HG03457 (cell line): ENCODE results near the gene SIX1.

Experiments
- ATAC-seq: cut with Tn5 transposase; IDR thresholded peaks from one replicate; pipeline ENCODE4 v1.9.1; 2021; ENCODE audit warnings: moderate number of reproducible peaks; ENCODE audit not compliant: unreplicated experiment

Gene SIX1

DNA sequence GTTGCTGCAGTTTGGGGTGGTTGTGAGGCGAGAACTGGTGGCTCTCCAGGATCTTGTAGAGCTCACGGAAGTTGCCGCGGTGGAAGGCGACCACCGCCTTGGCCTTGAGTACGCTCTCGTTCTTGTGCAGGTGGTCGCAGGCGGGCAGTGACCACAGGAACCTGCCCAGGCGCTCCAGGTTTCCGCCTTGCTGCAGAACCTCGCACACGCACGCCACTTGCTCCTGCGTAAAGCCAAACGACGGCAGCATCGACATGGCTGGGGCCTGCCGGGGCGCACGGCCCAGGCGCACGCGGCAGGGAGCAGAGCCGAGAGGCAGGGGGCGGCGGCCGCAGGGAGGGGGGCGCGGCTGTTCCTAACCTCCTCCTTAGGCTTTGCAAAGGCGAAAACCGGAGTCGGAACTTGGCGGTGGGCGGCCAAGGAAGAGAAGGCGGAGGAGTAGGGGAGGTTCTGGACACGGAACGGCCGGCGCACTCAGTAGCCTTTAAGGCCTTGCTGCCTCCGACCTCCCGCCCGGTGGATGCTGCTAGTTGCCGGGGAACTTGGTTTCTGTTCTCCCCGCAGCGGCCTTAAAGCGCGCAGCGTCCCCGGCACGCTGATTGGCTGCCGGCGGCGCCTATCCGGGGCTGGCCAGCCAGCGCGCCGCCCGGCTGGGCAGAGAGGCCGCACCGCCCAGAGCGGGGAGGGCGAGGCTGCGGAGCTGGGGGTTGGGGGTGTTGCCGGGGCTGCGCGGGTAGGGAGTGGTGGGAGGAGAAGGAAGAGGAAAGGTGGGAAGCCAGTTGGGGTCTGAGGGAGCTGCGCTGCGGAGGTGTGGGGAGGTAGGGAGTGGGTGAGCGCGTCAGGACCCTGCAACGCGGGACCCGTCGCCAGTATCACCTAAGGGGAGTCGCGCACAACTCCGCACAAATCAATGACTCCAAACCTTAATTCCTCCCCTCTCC lies at the start of gene SIX1:
TSS of gene SIX1 (minus strand) at position 544 of the 941 bp plus-strand sequence. CDS start at position 256, 288 bp downstream.
- no peak for ATAC-seq

DNA sequence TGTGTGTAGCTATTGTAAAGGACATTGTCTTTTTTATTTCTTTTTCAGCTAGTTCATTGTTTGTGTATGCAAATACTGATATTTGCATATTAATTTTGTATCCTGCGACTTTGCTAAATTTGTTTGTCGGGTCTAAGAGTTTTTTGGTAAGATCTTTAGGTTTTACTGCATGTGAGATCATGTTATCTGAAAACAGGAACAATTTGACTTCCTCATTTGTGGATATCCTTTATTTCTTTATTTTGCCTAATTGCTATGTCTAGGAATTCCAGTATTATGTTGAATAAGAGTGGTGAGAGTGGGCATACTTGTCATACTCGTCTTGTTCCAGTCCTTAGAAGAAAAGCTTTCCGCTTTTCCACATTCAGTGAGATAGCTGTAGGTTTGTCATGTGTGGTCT lies 46.0 kb upstream of the SIX1 start:
- no peak for ATAC-seq

DNA sequence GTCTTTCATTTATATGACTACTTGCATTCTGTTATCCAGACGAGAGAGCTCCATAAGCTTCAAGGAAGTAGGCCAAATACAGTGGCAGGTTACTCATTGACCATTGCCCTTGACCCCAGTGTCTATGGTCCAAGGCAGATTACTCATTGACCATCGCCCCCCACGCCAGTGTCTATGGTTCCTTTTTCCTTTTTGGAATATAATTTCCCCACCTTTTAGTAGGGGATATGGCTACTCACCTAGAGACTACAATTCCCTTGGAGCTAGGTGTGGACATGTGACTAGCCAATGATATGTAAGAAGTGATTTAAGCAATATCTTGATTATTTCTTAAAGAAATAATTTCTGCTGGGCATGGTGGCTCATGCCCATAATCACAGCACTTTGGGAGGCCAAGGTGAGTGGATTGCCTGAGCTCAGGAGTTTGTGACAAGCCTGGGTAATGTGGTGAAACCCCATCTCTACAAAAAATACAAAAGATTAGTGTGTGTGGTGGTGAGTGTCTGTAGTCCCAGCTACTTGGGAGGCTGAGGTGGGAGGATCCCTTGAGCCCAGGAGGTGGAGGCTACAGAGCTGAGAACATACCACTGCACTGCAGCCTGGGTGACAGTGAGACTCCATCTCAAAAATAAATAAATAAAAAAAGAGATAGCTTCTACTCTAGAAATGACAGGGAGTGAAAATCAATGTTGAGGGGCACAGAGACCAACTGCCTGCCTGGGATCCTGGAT lies 42.3 kb upstream of the SIX1 start:
- ATAC-seq = no peak

DNA sequence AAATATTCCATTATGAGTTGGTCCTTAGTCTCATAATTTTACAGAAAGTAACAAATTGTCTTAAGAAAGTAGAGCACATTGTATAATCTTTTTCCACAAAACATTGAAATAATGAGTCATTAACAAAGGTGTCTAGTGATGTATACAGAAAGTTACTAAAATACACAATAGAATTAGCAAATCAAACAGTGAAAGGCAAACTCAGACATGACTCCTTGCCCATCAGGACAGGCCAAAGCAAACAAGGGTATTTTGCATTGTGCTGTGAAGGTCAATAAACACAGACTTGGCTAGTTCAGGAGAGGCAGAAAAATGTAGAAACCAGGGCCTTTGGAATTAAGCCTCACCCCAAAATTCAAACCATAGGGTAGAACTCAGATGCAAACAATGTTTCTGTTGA lies 37.6 kb upstream of the SIX1 start:
- ATAC-seq = no peak

DNA sequence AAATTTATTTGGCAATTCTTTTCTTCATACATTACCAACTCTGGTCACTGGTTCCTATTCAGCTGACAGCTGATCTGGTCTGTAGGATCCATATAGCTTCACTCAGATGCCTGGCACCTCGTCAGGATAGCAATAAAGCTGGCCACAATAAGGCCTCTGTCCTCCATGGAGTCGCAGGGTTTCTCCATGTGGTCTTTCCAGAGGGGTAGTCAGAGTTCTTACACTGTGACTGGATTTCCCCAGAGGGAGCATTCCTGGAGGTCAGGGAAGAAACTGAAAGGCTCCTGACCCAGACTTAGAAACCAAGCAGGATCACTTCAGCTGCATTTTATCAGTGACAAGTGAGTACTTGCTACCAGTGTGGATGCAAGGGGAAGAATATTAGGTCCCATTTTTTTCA lies 34.9 kb upstream of the SIX1 start:
- ATAC-seq = no peak

DNA sequence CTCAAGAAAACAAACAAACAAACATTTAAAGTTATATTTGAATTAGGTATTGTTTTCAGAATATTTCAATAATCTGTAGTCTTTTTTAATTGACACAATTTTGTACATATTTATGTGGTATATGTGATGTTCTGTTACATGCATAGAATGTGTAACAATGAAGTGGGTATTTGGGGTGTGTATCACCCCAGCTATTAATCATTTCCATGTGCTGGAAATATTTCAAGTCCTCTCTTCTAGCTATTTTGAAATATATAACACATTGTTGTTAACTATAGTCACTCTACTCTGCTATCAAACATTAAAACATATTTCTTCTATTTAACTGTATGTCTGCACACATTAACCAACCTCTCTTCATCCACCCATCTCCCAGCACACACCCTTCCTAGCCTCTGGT lies 32.0 kb upstream of the SIX1 start:
- no peak for ATAC-seq

DNA sequence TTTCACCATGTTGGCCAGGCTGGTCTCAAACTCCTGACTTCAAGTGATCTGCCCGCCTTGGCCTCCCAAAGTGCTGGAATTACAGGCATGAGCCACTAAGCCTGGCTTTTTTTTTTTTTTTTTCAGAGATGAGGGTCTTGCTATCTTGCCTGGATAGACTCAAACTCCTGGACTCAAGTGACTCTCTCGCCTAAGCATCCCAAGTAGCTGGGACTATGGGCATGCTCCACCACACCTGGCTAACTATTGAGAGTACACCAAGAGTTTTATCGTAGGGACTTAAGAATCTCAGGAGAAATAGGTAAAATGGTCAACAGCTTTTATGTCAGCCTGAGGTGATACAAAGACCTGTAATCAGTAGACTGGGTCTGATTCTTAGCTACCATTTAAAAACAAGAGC lies 31.2 kb upstream of the SIX1 start:
- ATAC-seq = no peak

DNA sequence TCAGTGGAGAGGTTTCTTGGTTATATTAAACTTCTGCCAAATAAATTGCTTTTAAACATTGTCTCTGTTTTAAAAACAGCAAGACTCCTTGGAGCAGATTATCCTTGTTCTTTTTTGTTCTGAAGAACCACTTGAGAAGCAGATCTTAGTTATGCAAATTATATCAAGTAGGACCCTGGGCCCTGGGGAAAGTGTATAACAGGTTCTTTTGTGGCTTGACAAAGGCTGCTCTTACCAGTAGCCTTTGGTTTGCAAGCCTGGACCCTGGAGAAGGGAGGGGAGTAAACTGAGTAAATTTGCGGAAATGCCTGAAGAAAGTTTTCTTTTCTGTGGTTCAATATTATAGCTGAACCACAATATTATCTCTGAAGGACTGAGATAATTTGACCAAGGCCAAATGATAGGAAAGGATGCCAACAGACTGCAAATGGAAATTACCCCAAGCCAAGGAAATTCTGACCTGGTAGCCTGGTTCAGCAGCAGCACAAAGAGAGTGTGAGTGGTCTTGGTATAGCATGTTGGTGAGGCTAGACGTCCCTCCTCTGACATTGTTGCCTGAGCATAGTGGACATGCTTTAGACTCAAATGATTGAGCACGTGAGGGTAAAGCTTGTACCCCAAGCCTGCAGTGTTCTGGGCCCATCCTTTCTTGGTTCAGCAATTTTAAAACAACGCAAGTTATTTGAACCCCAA lies 30.4 kb upstream of the SIX1 start:
- ATAC-seq = no peak

DNA sequence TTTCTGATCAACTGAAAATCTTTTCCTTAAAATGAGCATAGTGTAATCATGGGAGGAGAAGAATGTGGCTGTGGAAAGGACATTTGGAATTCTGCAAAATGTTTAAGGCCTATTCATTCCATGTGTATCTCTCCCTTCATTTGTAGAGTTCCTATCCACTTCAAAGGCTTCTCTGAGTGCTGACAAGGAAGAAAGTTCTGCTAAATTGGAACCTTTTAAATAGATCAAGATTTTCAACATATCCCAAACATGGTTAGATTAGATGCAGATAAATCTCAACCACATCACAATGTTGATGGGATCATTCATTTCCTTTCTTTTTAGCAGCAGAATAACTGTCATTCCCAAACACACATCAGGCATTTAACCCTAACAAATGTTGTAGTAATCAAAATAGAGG lies 28.4 kb upstream of the SIX1 start:
- ATAC-seq = no peak

DNA sequence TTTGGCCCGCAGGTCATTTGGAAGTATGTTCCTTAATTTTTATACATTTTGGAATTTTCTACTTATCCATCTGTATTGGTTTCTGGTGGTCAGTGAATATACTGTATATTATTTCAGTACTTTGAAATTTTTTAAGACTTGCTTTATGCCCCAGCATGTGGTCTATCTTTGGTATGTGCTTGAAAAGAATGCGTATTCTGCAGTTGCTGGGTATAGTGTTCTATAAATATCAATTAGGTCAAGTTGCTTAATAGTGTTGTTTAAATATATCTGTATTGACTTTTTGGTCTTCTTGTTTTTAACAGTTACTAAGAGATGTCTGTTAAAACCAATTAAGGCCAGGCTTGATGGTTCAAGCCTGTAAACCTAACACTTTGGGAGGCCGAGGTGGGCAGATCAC lies 21.7 kb upstream of the SIX1 start:
- no peak for ATAC-seq

DNA sequence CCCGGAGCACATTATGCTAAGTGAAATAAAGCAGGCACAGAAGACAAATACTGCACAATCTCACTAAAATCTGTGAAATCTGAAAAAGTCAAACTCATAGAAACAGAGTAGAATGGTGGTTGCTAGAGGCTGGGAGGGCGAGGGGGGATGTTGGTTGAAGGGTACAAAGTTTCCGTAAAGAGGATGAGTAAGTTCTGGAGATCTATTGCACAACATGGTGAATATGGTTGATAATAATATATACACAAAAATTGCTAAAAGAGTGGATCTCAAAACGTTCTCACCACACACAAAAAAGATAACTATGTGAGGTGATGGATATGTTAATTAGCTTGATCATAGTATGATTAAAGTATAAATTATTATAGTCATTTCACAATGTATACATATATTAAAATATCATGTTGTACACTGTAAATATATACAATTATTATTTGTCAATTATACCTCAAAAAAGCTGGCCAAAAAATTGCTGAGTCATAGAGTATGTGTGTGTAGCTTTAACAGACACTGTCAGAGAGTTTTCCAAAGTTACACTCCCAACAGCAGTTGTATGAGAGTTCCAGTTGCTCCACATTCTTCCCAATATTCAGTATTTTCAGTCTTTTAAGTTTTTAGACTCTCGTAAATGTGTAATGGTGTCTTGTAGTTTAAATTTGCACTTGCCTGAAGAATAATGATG lies 19.3 kb upstream of the SIX1 start:
- no peak for ATAC-seq

DNA sequence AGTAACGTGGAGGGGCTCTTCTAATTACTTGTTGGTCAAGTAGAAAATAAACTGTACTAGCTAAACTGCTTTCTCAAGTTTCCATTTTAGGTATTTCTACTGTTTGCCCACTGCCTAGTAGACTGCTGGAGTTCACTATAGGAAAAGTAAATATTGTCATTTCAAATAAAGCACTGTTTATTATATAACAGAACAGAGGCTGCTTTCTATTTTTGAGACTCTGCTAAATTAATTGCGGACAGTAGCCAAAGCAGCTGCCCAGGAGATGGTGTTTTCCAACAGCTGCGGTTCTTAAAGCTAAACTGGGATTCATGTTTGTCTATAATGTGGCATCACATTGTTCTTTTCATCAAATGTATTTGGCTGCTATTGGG lies 15.9 kb upstream of the SIX1 start:
- ATAC-seq = no peak

DNA sequence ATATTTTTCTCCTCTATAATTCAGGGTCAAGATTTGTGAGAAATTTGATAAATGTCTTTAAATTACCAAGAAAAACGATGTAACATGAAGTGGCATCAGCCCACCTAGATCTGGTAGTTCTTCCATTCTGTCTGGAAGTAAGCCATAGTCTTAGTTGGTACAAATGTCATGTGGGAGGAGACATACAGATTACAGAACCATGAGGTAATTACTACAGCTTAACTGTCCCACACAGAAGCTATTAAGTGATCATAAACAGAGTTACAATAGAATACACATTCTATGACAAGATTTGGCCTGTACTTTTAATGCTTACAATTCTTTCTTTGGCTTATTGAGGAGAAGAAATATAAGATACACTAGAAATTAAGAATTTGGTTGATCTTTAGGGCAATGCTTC lies 13.7 kb upstream of the SIX1 start:
- no peak for ATAC-seq

DNA sequence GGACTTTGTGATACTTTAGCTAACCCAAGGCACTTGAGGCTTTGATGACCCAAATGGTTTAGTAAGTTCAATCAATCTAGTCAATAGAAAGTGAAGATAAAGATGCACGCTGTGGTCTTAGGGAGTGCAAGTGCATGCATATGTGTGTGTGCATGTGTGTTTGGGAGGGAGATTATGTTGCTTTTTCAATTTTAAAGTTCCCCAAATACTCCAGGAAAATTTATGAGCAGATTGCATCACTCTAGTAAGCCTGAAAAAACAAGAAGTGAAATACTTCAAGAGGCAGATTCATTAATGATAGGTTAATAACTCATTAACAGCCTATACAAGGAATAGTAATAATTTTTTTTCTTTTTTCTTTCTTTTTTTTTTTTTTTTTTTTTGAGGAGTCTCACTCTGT lies 12.4 kb upstream of the SIX1 start:
- ATAC-seq = no peak

DNA sequence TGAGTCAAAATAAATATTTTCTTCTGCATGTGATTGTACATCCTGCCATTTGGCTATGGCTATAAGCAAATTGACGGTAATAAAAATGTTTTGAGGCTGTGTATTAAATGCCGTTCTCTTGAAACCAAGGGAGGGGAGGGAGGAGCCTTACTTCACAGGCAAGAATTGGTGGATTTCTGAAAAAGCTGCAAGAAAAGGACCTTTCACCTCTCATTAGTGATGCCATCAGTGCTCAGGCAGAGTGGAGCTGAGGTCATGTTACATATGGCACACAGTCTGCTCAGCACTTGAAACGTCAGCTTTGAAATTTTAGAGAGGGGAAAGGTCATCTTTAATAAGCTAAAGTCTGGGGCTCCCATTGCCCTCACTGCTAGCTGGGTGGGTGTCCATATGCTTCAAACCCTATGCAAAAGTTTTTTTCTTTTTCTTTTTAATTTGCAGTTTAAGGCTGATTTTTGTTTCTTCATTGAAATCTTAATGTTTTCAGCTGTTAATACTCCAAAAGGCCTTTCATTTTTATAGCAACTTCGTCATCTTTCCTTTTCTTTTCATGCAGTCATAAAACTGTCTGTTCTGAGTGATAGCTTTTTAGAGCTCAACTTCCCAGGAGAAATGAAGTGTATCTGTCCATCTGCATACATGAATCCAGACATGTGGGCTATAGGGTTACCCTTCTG lies 9.8 kb upstream of the SIX1 start:
- no peak for ATAC-seq

DNA sequence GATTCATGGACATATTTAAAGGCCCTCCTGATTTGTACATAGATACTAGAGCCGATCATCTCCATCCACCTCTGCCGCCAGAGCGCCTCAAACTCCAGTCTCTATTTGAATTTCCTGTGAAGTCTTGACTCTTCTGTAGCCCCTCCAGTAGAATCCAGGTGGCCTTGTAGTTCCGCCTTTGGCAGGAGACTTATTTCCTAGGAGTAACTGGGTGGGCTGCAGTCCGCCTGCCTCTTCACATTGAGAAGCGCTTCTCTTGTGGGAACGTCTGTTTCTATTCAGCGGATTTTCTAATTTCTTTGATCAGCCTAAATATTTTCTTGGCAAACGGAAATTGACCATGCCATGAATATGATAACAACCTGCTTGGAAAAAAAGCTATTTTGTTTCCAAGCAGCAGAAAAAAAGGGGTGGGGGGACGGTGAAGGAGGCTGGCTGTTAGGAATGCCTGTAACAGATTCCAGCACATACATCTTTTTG lies 9.0 kb upstream of the SIX1 start:
- ATAC-seq = no peak

DNA sequence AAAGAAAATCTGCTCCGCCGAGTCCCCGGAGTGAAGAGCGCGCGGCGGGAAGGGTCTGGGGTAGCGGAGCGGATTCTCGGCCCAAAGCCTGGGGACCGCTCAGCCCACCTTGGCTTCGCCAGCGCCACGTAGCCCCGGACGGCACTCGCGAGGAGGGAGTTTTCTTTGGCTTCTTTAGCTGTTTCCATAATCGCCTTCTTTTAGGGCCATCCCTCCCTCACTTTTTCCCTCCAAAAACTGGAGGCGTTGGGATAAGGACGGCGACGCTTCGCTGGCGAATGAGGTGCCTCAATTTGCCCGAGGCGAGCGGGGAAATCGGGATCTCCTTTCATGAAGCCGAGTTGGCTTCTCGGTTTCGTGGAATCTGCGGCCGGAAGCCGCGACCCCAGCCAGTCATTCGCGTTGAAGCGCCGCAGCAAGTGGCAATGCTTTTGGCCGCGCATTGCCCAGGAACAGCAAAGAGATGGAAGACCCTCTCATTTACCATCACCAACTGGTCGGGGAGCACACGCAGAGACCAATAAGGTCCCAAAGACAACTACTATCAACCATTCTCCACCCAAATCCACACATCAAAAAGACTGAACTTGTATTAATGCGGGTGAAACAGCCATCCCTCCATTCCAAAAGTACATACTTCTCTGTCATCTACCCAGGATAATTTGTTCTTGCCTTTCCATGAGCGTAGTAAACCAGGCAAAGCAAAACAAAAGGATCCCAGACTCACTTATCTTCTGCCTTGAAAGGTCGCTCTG lies 8.4 kb upstream of the SIX1 start:
- ATAC-seq = peak; percentile 3

DNA sequence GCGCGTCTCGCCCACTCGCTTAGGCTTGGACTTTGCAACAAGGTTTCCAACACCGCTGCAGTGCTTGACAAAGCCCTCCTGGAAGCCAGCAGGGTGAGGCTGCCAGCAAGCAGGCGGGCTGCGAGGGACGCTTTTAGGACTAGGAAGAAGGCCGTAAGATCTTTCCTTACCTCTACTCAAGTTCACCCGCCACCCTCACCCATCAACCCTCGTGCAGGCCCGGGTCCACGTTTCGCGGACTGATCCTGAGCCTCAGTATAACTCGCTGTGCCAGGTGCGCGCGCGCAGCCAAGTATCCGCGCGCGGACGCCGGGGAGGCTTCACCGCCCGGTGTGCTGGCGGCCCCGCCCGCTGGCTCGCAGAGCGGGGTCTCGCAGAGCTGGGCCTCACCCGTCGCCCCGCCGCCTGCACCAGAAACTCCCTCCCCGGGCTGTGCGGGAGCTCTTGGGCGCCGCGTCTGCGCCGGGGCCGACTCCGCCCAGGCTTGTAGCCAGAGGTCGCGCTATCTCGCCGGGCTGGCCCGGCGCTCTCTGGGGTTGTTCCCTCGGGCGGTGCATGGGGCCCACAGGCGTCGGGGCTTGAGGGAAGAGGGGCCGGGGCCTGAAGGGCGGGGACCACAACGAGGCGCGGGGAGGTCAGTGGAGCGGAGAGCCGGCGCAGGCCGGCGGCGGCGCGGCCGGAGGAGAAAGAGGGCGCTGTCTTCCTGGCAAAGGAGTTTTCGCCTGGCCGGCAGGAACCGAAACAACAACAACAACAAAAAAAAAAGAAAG lies 7.6 kb upstream of the SIX1 start:
- ATAC-seq = peak; percentile 80
